ENCODE results near the gene ST8SIA5.

The ST8SIA5 gene

DNA sequence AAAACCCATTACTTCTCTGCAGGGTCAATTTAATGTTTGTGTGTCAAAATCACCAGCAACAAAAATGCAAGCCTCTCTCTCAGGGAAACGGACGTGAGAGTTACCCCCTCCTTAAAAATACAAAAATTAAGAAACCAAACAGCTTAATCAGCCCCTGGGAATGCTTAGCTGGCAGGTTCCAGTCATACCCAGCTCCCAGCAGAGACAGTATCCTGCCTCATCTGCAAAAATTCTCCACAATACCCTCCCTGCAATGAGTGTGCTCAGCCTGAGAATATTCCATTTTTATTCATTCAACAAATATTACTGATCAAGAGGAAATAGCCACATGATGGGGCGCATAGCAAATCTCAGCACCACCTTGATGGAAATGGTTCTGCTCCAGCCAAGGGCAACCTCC is 36.3 kb downstream of the ST8SIA5 start:
- TF ChIP-seq, protein P1, sequence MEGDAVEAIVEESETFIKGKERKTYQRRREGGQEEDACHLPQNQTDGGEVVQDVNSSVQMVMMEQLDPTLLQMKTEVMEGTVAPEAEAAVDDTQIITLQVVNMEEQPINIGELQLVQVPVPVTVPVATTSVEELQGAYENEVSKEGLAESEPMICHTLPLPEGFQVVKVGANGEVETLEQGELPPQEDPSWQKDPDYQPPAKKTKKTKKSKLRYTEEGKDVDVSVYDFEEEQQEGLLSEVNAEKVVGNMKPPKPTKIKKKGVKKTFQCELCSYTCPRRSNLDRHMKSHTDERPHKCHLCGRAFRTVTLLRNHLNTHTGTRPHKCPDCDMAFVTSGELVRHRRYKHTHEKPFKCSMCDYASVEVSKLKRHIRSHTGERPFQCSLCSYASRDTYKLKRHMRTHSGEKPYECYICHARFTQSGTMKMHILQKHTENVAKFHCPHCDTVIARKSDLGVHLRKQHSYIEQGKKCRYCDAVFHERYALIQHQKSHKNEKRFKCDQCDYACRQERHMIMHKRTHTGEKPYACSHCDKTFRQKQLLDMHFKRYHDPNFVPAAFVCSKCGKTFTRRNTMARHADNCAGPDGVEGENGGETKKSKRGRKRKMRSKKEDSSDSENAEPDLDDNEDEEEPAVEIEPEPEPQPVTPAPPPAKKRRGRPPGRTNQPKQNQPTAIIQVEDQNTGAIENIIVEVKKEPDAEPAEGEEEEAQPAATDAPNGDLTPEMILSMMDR (IDR thresholded peaks at IDR 0.05; ENCODE audit: low read depth, low read length), result no peak

DNA sequence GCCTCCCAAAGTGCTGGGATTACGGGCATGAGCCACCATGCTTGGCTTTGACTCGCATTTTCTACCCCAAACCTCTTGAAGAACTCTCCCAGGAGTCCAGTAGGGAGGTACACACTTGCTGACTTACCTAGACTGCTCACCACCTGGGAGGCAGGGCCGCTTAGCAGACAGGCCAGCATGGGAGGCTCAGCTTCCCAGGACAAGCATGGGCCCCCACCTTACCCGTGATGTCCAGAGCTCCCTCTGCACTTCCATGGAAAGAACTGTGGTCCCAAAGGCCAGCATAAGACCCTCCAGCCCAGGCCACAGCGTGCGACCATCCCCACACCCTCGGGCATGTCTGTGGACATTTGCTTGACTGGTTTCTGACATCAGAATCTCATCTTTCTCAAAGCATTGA is 36.8 kb downstream of the ST8SIA5 start:
- DNase-seq (ENCODE audit: extremely low read depth, low read depth), result no peak

More for the DNA sequence above, 36.3 kb downstream of the ST8SIA5 start:
- DNase-seq (ENCODE audit: extremely low read depth, low read depth), result no peak

DNA sequence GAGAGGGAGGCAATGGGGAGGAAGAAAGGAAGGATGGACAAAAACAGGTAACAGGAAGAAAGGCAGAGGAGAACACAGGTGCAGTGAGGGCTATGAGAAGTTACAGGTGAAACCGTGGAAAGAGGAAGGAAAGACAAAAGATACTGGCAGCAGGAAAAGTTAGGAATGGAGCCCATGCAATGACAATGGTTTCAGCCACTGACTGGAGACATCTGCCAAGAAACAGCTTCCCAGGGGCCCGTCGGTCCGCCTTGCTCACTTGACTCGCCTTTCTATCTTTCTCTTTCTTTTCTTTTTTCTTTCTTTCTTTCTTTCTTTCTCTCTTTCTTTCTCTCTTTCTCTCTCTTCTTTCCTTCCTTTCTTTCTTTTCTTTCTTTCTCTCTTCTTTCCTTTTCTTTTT is 37.5 kb downstream of the ST8SIA5 start:
- TF ChIP-seq, protein P1 (IDR thresholded peaks at IDR 0.05; ENCODE audit: low read depth, low read length), result no peak
- DNase-seq (ENCODE audit: extremely low read depth, low read depth), result no peak

More for the DNA sequence above, 36.8 kb downstream of the ST8SIA5 start:
- TF ChIP-seq, protein P1 (IDR thresholded peaks at IDR 0.05; ENCODE audit: low read depth, low read length), result no peak

DNA sequence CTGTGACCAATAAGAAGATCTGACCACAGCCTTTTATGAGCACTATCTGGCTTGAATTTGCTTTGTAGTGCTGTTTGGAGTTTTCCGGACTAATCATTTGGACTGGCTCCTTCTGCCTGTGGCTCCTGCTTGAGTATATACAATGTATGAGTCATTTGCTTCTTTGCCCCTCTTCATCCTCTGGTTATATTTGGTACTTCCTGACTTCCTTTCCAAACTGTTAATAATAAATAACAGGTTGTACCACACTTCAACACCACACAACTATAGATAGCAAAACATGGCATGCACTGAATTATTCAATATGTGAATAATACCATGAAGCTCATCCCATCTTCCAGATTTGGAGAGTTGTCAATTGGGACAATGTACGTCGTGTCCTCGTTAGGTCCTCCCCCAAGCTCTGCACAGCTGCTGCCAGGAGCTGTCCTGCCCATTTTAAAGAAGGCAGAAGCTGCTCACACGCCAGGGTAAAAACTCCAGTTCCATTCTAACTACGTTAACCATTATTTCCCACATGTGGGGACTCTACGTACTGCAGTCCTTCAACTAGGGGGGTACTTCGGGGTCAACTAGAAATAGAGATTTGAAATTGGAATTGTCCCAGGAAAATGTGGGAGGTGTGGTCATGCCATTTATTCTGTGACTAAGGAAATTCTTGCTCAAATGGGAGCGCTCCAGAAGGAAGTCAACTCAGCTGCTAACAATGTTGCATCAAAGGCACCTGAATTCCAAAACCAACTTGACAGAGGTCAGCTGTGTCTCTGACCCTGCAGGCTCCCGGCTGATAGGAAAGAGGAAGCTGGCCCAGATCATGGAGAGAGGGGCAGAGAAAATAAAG is 38.1 kb downstream of the ST8SIA5 start:
- peak; percentile 23 for DNase-seq (ENCODE audit: extremely low read depth, low read depth)

DNA sequence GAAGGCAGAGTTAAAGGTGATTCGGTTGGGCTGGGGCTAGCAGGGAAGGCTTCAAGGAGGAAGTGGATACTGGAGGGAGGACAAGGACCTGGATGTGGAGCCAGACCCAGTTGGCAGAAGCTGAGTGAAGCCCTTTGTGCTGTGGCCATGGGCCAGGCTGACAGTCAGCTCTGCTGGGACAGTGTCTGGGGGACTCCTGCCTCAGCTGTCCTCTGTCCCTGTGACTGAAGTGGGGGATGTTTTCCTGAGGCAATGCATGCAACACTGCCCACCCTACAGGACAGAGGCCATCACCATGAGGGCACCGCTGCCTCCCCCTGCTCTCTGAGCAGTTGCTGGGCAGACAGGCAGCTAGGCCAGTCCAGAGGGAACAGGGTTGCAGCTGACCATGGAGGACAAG is 40.0 kb downstream of the ST8SIA5 start:
- TF ChIP-seq, protein P1 (IDR thresholded peaks at IDR 0.05; ENCODE audit: low read depth, low read length), result no peak
- DNase-seq (ENCODE audit: extremely low read depth, low read depth), result no peak

More for the DNA sequence above, 38.1 kb downstream of the ST8SIA5 start:
- TF ChIP-seq, protein P1 (IDR thresholded peaks at IDR 0.05; ENCODE audit: low read depth, low read length), result no peak

DNA sequence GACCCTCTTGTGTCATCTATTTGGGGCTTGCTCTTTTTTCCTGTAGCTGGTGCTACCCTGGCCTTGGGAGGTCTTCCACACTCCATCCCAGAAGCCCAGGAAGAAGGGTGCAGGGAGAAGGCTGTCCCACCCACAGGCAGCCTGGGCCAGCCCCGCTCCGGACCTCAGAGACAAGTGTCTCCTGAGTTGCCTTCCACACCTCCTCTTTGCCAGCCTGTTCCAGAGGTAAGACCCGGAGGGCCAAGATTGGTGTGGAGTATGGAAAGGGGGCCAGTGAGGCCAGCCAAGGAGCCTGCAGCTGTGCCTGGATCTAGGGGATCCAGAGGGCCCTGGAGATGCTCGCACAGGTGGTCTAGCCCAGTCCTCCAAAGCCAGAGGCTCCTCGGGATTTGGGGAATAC is 40.5 kb downstream of the ST8SIA5 start:
- DNase-seq (ENCODE audit: extremely low read depth, low read depth), result no peak
- TF ChIP-seq, protein P1 (IDR thresholded peaks at IDR 0.05; ENCODE audit: low read depth, low read length), result no peak

DNA sequence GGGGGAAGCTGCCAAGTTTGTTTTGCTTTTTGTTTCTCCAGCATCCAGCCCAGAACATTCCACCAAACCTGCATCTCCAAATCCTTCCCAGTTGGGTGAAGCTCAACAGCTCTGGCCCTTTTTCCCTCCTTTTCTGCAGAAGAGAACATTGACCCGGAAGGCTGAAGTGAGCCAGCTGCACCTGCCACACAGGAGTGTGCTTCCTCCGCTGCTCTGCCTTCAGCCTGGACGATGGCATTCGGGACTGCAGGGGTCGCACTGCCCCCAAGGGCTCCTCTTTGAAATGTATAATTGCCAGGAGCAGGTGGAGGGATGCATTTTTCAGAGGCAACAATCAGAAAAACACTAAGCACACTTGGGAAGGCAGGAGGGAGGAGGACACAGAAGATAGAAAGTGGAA is 41.8 kb downstream of the ST8SIA5 start:
- TF ChIP-seq, protein P1 (IDR thresholded peaks at IDR 0.05; ENCODE audit: low read depth, low read length), result no peak
- DNase-seq (ENCODE audit: extremely low read depth, low read depth), result no peak

Measured in AG09319 (cell line).